GM23338 (cell line): ENCODE measurements around the gene NAPB. TPM values are rescaled to one million over a fixed set of nuclear protein-coding genes. Genes with fewer than 3 reads are reported as not detected.

Source experiments
- ATAC-seq: fragments of 200-7000 bp; cut with Tn5 transposase; 3 replicates; pipeline ENCODE4 v1.9.1; 2020
- DNase-seq: peaks from one replicate; pipeline ENCODE4 v3.0.0-alpha.2; 2015; ENCODE audit warnings: low spot score
- H2AFZ ChIP-seq: fragments of 200-600 bp; sonication (generic); 2 replicates; pipeline ENCODE4 v1.8.0; 2016; ENCODE audit warnings: antibody characterized with exemption, mild to moderate bottlenecking, moderate library complexity
- H3F3A ChIP-seq: fragments of 200-600 bp; sonication (generic); replicated peaks from 2 replicates; pipeline ENCODE4 v1.8.0; 2017; ENCODE audit warnings: antibody characterized with exemption, mixed run types, low read depth
- H3K27ac ChIP-seq: fragments of 200-600 bp; sonication (generic); 2 replicates; pipeline ENCODE4 v1.6.1; 2016; ENCODE audit warnings: low read depth
- H3K27me3 ChIP-seq: fragments of 200-600 bp; sonication (generic); 2 replicates; pipeline ENCODE4 v1.8.0; 2016; ENCODE audit warnings: mild to moderate bottlenecking, mixed run types, moderate library complexity; ENCODE audit not compliant: insufficient read depth
- H3K36me3 ChIP-seq: fragments of 200-600 bp; sonication (generic); 2 replicates; pipeline ENCODE4 v1.8.0; 2016; ENCODE audit warnings: mild to moderate bottlenecking; ENCODE audit not compliant: insufficient read depth
- H3K4me1 ChIP-seq: fragments of 200-600 bp; sonication (generic); 2 replicates; pipeline ENCODE4 v1.8.0; 2016; ENCODE audit warnings: mild to moderate bottlenecking, moderate library complexity; ENCODE audit not compliant: insufficient read depth
- H3K4me2 ChIP-seq: fragments of 200-600 bp; sonication (generic); 2 replicates; pipeline ENCODE4 v1.7.1; 2017; ENCODE audit warnings: mixed run types
- H3K4me3 ChIP-seq: fragments of 200-600 bp; sonication (generic); 2 replicates; pipeline ENCODE4 v1.6.1; 2016; ENCODE audit warnings: mixed run types
- H3K79me2 ChIP-seq: fragments of 200-600 bp; sonication (generic); replicated peaks from 2 replicates; pipeline ENCODE4 v1.8.0; 2017; ENCODE audit warnings: mild to moderate bottlenecking; ENCODE audit not compliant: insufficient read depth
- H3K9me2 ChIP-seq: fragments of 200-600 bp; sonication (generic); 2 replicates; pipeline ENCODE4 v1.8.0; 2017; ENCODE audit not compliant: insufficient read depth
- H4K20me1 ChIP-seq: fragments of 200-600 bp; sonication (generic); replicated peaks from 2 replicates; pipeline ENCODE4 v1.8.0; 2017; ENCODE audit warnings: mild to moderate bottlenecking; ENCODE audit not compliant: insufficient read depth
- H3K27ac Mint-ChIP-seq: 2 replicates; pipeline ENCODE4 v1.8.0; 2020; ENCODE audit warnings: inconsistent platforms, mild to moderate bottlenecking, moderate library complexity, mixed read lengths
- H3K27me3 Mint-ChIP-seq: 3 replicates; pipeline ENCODE4 v1.8.0; 2022; ENCODE audit warnings: low read depth, mild to moderate bottlenecking, moderate library complexity, mixed read lengths, inconsistent platforms; ENCODE audit not compliant: insufficient read depth, poor library complexity
- H3K36me3 Mint-ChIP-seq: 3 replicates; pipeline ENCODE4 v1.8.0; 2021; ENCODE audit warnings: low read depth, mild to moderate bottlenecking, inconsistent platforms, moderate library complexity, mixed read lengths
- H3K4me1 Mint-ChIP-seq: 3 replicates; pipeline ENCODE4 v1.8.0; 2020; ENCODE audit warnings: mild to moderate bottlenecking, inconsistent platforms, mixed read lengths
- H3K4me3 Mint-ChIP-seq: 3 replicates; pipeline ENCODE4 v1.8.0; 2021; ENCODE audit warnings: moderate library complexity, mild to moderate bottlenecking, inconsistent platforms, mixed read lengths
- H3K9me3 Mint-ChIP-seq: 3 replicates; pipeline ENCODE4 v1.8.0; 2020; ENCODE audit warnings: moderate library complexity, mild to moderate bottlenecking, inconsistent platforms, mixed read lengths
- CREB1 ChIP-seq: fragments of 250-450 bp; sonication (Bioruptor Pico); IDR thresholded peaks from 2 replicates; pipeline ENCODE4 v1.5.0; 2020; ENCODE audit warnings: low read depth, mild to moderate bottlenecking, moderate library complexity
- CTCF ChIP-seq, 2 experiments: fragments of 200-600 bp in 1 of 2; sonication (generic) in 1 of 2; conservative IDR thresholded peaks; 2 replicates each; pipeline versions ENCODE4 v1.5.1 to v1.6.1; 2016 to 2017; ENCODE audit warnings: antibody characterized with exemption in 2 of 2, low read depth in 2 of 2, mild to moderate bottlenecking in 2 of 2, moderate library complexity in 1 of 2
- ETS1 ChIP-seq: IDR thresholded peaks from 2 replicates; pipeline ENCODE4 v1.6.1; 2016; ENCODE audit warnings: antibody characterized with exemption
- EZH2 ChIP-seq: fragments of 200-600 bp; sonication (generic); IDR thresholded peaks from one replicate; pipeline ENCODE4 v1.8.0; 2017; ENCODE audit warnings: antibody characterized with exemption, mild to moderate bottlenecking, low read depth; ENCODE audit not compliant: unreplicated experiment
- EZH2phosphoT487 ChIP-seq: fragments of 200-600 bp; sonication (generic); IDR thresholded peaks from one replicate; pipeline ENCODE4 v1.8.1; 2018; ENCODE audit warnings: antibody characterized with exemption; ENCODE audit not compliant: unreplicated experiment
- JUNB ChIP-seq: IDR thresholded peaks from one replicate; pipeline ENCODE4 v1.6.1; 2016; ENCODE audit warnings: antibody characterized with exemption; ENCODE audit not compliant: unreplicated experiment
- NANOG ChIP-seq: IDR thresholded peaks from 2 replicates; pipeline ENCODE4 v1.6.1; 2016; ENCODE audit warnings: antibody characterized with exemption, borderline replicate concordance
- REST ChIP-seq: IDR thresholded peaks from one replicate; pipeline ENCODE4 v1.6.1; 2018; ENCODE audit warnings: antibody characterized with exemption; ENCODE audit not compliant: unreplicated experiment
- STAT1 ChIP-seq: IDR thresholded peaks from one replicate; pipeline ENCODE4 v1.6.1; 2016; ENCODE audit warnings: antibody characterized with exemption; ENCODE audit not compliant: unreplicated experiment
- ZNF114 ChIP-seq: fragments of 250-450 bp; sonication (Bioruptor Pico); IDR thresholded peaks from 2 replicates; pipeline ENCODE4 v1.5.0; 2020; ENCODE audit warnings: mild to moderate bottlenecking, moderate library complexity
- ZNF331 ChIP-seq: fragments of 250-450 bp; sonication (Bioruptor Pico); IDR thresholded peaks from 2 replicates; pipeline ENCODE4 v1.5.0; 2020; ENCODE audit warnings: low read depth, mild to moderate bottlenecking, moderate library complexity
- polyA plus RNA-seq: library from polyadenylated mRNA; unstranded; fragments of >200 nt; fragmentation: Nextera tagmentation; extraction: Ambion mirVana; gene quantifications from 2 replicates; pipeline ENCODE4 v1.2.1, GENCODE V29; 2016
- total RNA-seq: library from RNA; depleted of rRNA; stranded (reverse); fragments of >200 nt; shearing (Covaris generic); gene quantifications from 2 replicates; pipeline ENCODE4 v1.2.3, GENCODE V29; 2014
- TF ChIP-seq, protein P1 (sequence below): fragments of 250-450 bp; sonication (Bioruptor Pico); IDR thresholded peaks from 2 replicates; pipeline ENCODE4 v1.5.0; 2020; ENCODE audit warnings: mild to moderate bottlenecking, moderate library complexity

Gene NAPB
- total and polyA plus RNA-seq, 2 experiments from 2014 or later = 7.3 to 18.1 TPM

DNA sequence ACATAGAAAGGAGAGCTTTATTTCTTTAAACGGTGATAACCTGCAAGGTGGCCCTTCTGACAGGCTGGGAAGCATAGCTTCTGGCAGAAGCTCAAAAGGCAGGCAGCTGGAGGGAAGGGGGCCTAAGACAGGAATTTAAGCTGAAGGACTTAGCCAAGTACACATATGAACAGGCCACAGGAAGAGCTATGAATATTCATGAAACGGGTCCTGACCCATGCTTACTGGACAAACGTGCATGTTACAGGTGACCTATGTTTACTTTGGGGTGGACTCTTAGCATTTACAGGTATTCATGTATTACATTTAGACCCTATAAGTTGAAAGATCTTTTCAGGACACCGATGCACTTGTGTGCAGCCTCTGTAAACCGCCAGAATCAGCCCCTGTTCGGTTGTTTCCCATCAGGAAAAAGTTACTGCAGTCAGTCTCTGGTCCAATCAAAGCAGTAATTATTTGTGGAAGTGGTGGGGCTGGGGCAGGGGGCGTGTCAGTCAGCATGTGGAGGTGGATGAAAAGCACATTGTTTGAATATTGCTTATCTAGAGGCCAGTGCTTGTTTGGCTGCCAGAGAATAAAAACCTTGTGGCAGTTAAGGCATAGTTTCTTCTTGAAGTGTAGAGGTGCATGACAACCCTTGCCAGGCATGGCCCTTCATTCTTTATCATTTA is 62.2 kb downstream of the NAPB start:
- 0 out of 2 replicates have a peak overlapping the region, but pooled peaks have one; percentile 18 for H3K27ac ChIP-seq
- no peak for DNase-seq
- peaks cover 36% of the 10 kb centered on the region; the same call in 1 of the 2 replicates for H3K4me1 ChIP-seq
- peaks cover 17% of the 10 kb centered on the region for H4K20me1 ChIP-seq
- no peaks in the 10 kb centered on the region for H3K9me2 ChIP-seq
- H3F3A ChIP-seq = peaks cover 17% of the 10 kb centered on the region; the same call in 1 of the 2 replicates
- peaks cover 3% of the 10 kb centered on the region; the same call in 1 of the 2 replicates for H3K36me3 ChIP-seq
- H3K27me3 ChIP-seq = no peaks in the 10 kb centered on the region
- peak overlapping the region; percentile 24; the same call in 1 of the 2 replicates for H2AFZ ChIP-seq
- peak overlapping the region; percentile 46 for H3K4me3 ChIP-seq
- no peak for TF ChIP-seq ZNF331 (CRISPR knock-in tag)
- no peak for TF ChIP-seq CTCF (conservative IDR thresholded peaks at IDR 0.05; ENCODE audit: low read depth in 2 of 2)
- TF ChIP-seq, protein P1, sequence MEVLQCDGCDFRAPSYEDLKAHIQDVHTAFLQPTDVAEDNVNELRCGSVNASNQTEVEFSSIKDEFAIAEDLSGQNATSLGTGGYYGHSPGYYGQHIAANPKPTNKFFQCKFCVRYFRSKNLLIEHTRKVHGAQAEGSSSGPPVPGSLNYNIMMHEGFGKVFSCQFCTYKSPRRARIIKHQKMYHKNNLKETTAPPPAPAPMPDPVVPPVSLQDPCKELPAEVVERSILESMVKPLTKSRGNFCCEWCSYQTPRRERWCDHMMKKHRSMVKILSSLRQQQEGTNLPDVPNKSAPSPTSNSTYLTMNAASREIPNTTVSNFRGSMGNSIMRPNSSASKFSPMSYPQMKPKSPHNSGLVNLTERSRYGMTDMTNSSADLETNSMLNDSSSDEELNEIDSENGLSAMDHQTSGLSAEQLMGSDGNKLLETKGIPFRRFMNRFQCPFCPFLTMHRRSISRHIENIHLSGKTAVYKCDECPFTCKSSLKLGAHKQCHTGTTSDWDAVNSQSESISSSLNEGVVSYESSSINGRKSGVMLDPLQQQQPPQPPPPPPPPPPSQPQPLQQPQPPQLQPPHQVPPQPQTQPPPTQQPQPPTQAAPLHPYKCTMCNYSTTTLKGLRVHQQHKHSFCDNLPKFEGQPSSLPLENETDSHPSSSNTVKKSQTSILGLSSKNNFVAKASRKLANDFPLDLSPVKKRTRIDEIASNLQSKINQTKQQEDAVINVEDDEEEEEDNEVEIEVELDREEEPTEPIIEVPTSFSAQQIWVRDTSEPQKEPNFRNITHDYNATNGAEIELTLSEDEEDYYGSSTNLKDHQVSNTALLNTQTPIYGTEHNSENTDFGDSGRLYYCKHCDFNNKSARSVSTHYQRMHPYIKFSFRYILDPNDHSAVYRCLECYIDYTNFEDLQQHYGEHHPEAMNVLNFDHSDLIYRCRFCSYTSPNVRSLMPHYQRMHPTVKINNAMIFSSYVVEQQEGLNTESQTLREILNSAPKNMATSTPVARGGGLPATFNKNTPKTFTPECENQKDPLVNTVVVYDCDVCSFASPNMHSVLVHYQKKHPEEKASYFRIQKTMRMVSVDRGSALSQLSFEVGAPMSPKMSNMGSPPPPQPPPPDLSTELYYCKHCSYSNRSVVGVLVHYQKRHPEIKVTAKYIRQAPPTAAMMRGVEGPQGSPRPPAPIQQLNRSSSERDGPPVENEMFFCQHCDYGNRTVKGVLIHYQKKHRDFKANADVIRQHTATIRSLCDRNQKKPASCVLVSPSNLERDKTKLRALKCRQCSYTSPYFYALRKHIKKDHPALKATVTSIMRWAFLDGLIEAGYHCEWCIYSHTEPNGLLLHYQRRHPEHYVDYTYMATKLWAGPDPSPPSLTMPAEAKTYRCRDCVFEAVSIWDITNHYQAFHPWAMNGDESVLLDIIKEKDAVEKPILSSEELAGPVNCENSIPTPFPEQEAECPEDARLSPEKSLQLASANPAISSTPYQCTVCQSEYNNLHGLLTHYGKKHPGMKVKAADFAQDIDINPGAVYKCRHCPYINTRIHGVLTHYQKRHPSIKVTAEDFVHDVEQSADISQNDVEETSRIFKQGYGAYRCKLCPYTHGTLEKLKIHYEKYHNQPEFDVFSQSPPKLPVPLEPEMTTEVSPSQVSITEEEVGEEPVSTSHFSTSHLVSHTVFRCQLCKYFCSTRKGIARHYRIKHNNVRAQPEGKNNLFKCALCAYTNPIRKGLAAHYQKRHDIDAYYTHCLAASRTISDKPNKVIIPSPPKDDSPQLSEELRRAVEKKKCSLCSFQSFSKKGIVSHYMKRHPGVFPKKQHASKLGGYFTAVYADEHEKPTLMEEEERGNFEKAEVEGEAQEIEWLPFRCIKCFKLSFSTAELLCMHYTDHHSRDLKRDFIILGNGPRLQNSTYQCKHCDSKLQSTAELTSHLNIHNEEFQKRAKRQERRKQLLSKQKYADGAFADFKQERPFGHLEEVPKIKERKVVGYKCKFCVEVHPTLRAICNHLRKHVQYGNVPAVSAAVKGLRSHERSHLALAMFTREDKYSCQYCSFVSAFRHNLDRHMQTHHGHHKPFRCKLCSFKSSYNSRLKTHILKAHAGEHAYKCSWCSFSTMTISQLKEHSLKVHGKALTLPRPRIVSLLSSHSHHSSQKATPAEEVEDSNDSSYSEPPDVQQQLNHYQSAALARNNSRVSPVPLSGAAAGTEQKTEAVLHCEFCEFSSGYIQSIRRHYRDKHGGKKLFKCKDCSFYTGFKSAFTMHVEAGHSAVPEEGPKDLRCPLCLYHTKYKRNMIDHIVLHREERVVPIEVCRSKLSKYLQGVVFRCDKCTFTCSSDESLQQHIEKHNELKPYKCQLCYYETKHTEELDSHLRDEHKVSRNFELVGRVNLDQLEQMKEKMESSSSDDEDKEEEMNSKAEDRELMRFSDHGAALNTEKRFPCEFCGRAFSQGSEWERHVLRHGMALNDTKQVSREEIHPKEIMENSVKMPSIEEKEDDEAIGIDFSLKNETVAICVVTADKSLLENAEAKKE (CRISPR knock-in tag) = no peak
- no peak for TF ChIP-seq REST
- TF ChIP-seq NANOG = no peak
- no peak for TF ChIP-seq STAT1
- TF ChIP-seq EZH2phosphoT487 = no peak
- TF ChIP-seq CREB1 = no peak
- no peak for TF ChIP-seq EZH2
- TF ChIP-seq ZNF114 (CRISPR knock-in tag) = no peak
- TF ChIP-seq ETS1 = no peak
- TF ChIP-seq JUNB = no peak
- Mint-ChIP-seq H3K36me3 (peaks cover 12% of the 10 kb centered on the region; the same call in 2 of the 3 replicates), H3K9me3 (no peaks in the 10 kb centered on the region), H3K4me3 (no peak overlapping the region; the same call in 2 of the 3 replicates), H3K27me3 (peaks cover 15% of the 10 kb centered on the region), H3K27ac (no peak overlapping the region), H3K4me1 (peaks cover 33% of the 10 kb centered on the region)
- H3K79me2 ChIP-seq = peaks cover 16% of the 10 kb centered on the region
- H3K4me2 ChIP-seq = peak overlapping the region; percentile 69
- ATAC-seq = no peak
